CD14-positive monocyte (primary cell): ENCODE data around the gene OCLN. TPM values are rescaled to one million over a fixed set of nuclear protein-coding genes. Genes with fewer than 3 reads are reported as not detected.
"Not testable (repeated sequence)": the region's sequence is repeated elsewhere in the genome, so short reads cannot be mapped to it uniquely, and the experiment has no call there.

ENCODE experiments used
- DNase-seq, 3 donors: peaks; one replicate each; pipeline ENCODE4 v3.0.0-alpha.2; 2011 to 2022
- H2AFZ ChIP-seq: 2 replicates; pipeline ENCODE4 v1.6.0; 2012; ENCODE audit warnings: mild to moderate bottlenecking, low read depth, low read length, inconsistent platforms; ENCODE audit not compliant: insufficient read depth, poor library complexity, severe bottlenecking
- H3K27ac ChIP-seq, 2 donors: 1 replicate in 1 of 2; 2 replicates in 1 of 2; pipeline ENCODE4 v1.5.1; 2012 to 2013; ENCODE audit warnings: low read length in 2 of 2, control low read depth in 1 of 2, inconsistent platforms in 1 of 2, low read depth in 1 of 2, mild to moderate bottlenecking in 1 of 2
- H3K27me3 ChIP-seq, 2 donors: one replicate each; pipeline versions ENCODE4 v1.6.0 to v1.6.1; 2011 to 2013; ENCODE audit warnings: low read length in 2 of 2; ENCODE audit not compliant: control insufficient read depth in 2 of 2, insufficient read depth in 2 of 2
- H3K36me3 ChIP-seq, 2 donors: replicated peaks in 1 of 2; 1 replicate in 1 of 2; 2 replicates in 1 of 2; pipeline versions ENCODE4 v1.5.1 to v1.6.1; 2012 to 2013; ENCODE audit warnings: low read length in 2 of 2, control low read depth in 1 of 2, inconsistent platforms in 1 of 2, mild to moderate bottlenecking in 1 of 2; ENCODE audit not compliant: insufficient read depth in 2 of 2, control insufficient read depth in 1 of 2
- H3K4me1 ChIP-seq, 2 donors: 1 replicate in 1 of 2; 2 replicates in 1 of 2; pipeline versions ENCODE4 v1.5.1 to v1.6.1; 2012 to 2013; ENCODE audit warnings: low read length in 2 of 2, control low read depth in 1 of 2, inconsistent platforms in 1 of 2, mild to moderate bottlenecking in 1 of 2, moderate library complexity in 1 of 2; ENCODE audit not compliant: insufficient read depth in 2 of 2, control insufficient read depth in 1 of 2
- H3K4me2 ChIP-seq: replicated peaks from 2 replicates; pipeline ENCODE3; 2012; ENCODE audit warnings: low read length, moderate library complexity, mild to moderate bottlenecking; ENCODE audit not compliant: poor library complexity, severe bottlenecking; ENCODE audit errors: extremely low read depth
- H3K4me3 ChIP-seq, 3 experiments: fragments of 200-600 bp in 1 of 3; sonication (generic) in 1 of 3; replicated peaks in 1 of 3; 1 replicate in 2 of 3; 2 replicates in 1 of 3; pipeline ENCODE4 v1.5.1; 2011 to 2013; ENCODE audit warnings: low read length in 3 of 3, mild to moderate bottlenecking in 3 of 3, control low read depth in 2 of 3, low read depth in 2 of 3, inconsistent platforms in 1 of 3, moderate library complexity in 1 of 3
- H3K79me2 ChIP-seq: 2 replicates; pipeline ENCODE4 v1.6.0; 2012; ENCODE audit warnings: mild to moderate bottlenecking, control low read depth, inconsistent platforms, low read length, moderate library complexity; ENCODE audit not compliant: insufficient read depth
- H3K9ac ChIP-seq: 2 replicates; pipeline ENCODE4 v1.6.0; 2017; ENCODE audit warnings: low read length, mild to moderate bottlenecking; ENCODE audit not compliant: insufficient read depth, poor library complexity, severe bottlenecking
- H3K9me3 ChIP-seq, 2 donors: replicated peaks in 1 of 2; 1 replicate in 1 of 2; 2 replicates in 1 of 2; pipeline versions ENCODE4 v1.5.1 to v1.6.1; 2012 to 2013; ENCODE audit warnings: low read length in 2 of 2, control low read depth in 1 of 2; ENCODE audit not compliant: control insufficient read depth in 1 of 2, insufficient read depth in 1 of 2
- H4K20me1 ChIP-seq: 2 replicates; pipeline ENCODE4 v1.6.0; 2012; ENCODE audit warnings: mild to moderate bottlenecking, low read length, control low read depth, moderate library complexity; ENCODE audit not compliant: insufficient read depth
- H3K27ac Mint-ChIP-seq, 7 donors: one replicate each; pipeline ENCODE4 v1.8.0; 2020; ENCODE audit warnings: mild to moderate bottlenecking in 7 of 7, mixed read lengths in 7 of 7, moderate library complexity in 6 of 7, inconsistent platforms in 2 of 7
- H3K27me3 Mint-ChIP-seq, 3 donors: one replicate each; pipeline ENCODE4 v1.8.0; 2021 to 2022; ENCODE audit warnings: low read depth in 3 of 3, mild to moderate bottlenecking in 3 of 3, mixed read lengths in 3 of 3, moderate library complexity in 3 of 3, inconsistent platforms in 1 of 3
- H3K36me3 Mint-ChIP-seq, 2 donors: one replicate each; pipeline ENCODE4 v1.8.0; 2020; ENCODE audit warnings: mixed read lengths in 2 of 2, inconsistent platforms in 1 of 2, mild to moderate bottlenecking in 1 of 2
- H3K4me1 Mint-ChIP-seq: one replicate; pipeline ENCODE4 v1.8.0; 2020; ENCODE audit warnings: mild to moderate bottlenecking, mixed read lengths
- H3K4me3 Mint-ChIP-seq, 2 donors: one replicate each; pipeline ENCODE4 v1.8.0; 2020; ENCODE audit warnings: mild to moderate bottlenecking in 2 of 2, mixed read lengths in 2 of 2, moderate library complexity in 1 of 2
- H3K9me3 Mint-ChIP-seq, 7 donors: one replicate each; pipeline ENCODE4 v1.8.0; 2020 to 2022; ENCODE audit warnings: mixed read lengths in 7 of 7, mild to moderate bottlenecking in 6 of 7, moderate library complexity in 6 of 7, inconsistent platforms in 2 of 7
- CTCF ChIP-seq: fragments of 200-600 bp; IDR thresholded peaks from one replicate; pipeline ENCODE4 v1.8.0; 2022; ENCODE audit warnings: antibody characterized with exemption, mild to moderate bottlenecking
- WGBS: methylation state at CpG from one replicate; pipeline ENCODE4 v1.1.5; 2013; ENCODE audit warnings: missing lambda C conversion rate; ENCODE audit not compliant: insufficient coverage; 5-methylcytosine and 5-hydroxymethylcytosine counted together
- intact Hi-C, 2 donors: fragments of 100-400 bp; cut with micrococcal nuclease; formaldehyde crosslinking; loops; one replicate each; pipeline versions ENCODE4 v1.15.0 to v1.15.1; 2023
- polyA plus RNA-seq, 3 donors: library from polyadenylated mRNA; depleted of rRNA in 1 of 3; unstranded in 2 of 3; stranded (reverse) in 1 of 3; fragments of 300-500 nt in 2 of 3; fragments of >200 nt in 1 of 3; fragmentation: Illumina TruSeq in 2 of 3; gene quantifications; 1 replicate in 2 of 3; 2 replicates in 1 of 3; pipeline ENCODE4 v1.2.3, GENCODE V29; 2012 to 2021

Gene OCLN
- polyA plus RNA-seq, 3 donors = 0.03 to 0.15 TPM; not detected in 1

- intact Hi-C loops = no loop called here
Observed at GRCh38 chr5:69512740-69513260, 20.2 kb downstream of the OCLN start.

GRCh38 chr5:69515570-69515969 lies 23.0 kb downstream of the OCLN start:
- H3K27me3 Mint-ChIP-seq, H3K27me3 ChIP-seq, H3K4me3 ChIP-seq, H3K36me3 Mint-ChIP-seq, H3K9ac ChIP-seq, H3K36me3 ChIP-seq, H3K4me3 Mint-ChIP-seq, H3K79me2 ChIP-seq, H3K27ac ChIP-seq, H3K4me1 Mint-ChIP-seq, DNase-seq, H3K27ac Mint-ChIP-seq, intact Hi-C loops, H3K9me3 ChIP-seq, H2AFZ ChIP-seq, H4K20me1 ChIP-seq, H3K4me2 ChIP-seq, H3K4me1 ChIP-seq, H3K9me3 Mint-ChIP-seq: not testable (repeated sequence)
- WGBS = no CpG with 5 or more reads among the region's 30 CpGs

More at GRCh38 chr5:69512740-69513260, 20.2 kb downstream of the OCLN start:
- WGBS = no CpG with 5 or more reads among the region's 2 CpGs
- no peak overlapping the region for H3K4me2 ChIP-seq
- H3K79me2 ChIP-seq = no peaks in the 10 kb centered on the region
- Mint-ChIP-seq H3K4me1 (peaks cover 10% of the 10 kb centered on the region), H3K4me3 (no peak overlapping the region), H3K36me3 (no peaks in the 10 kb centered on the region), H3K27ac (no peak overlapping the region), H3K9me3 (peaks cover 2 to 6% (median 4%) of the 10 kb centered on the region in 7 donors), H3K27me3 (no peaks in the 10 kb centered on the region)
- no peaks in the 10 kb centered on the region for H3K36me3 ChIP-seq
- no peaks in the 10 kb centered on the region for H4K20me1 ChIP-seq
- DNase-seq = no peak
- no peak overlapping the region for H3K27ac ChIP-seq
- H3K9me3 ChIP-seq = no peaks in the 10 kb centered on the region
- no peaks in the 10 kb centered on the region for H3K27me3 ChIP-seq
- no peaks in the 10 kb centered on the region for H3K4me1 ChIP-seq
- no peak overlapping the region for H2AFZ ChIP-seq
- H3K4me3 ChIP-seq = no peak overlapping the region
- no peak overlapping the region for H3K9ac ChIP-seq
- no peak for TF ChIP-seq CTCF
